GM19455 (cell line): ENCODE measurements around the gene FAM237A.
A peak's percentile ranks its signal among the peaks of the same experiment; 100 is the strongest.

ENCODE experiments used
- ATAC-seq: cut with Tn5 transposase; IDR thresholded peaks from one replicate; pipeline ENCODE4 v1.9.1; 2021; ENCODE audit not compliant: unreplicated experiment

The FAM237A gene

GRCh38 chr2:206688453-206688852, 46.2 kb downstream of the FAM237A start:
- no peak for ATAC-seq

GRCh38 chr2:206688990-206689389, 46.7 kb downstream of the FAM237A start:
- ATAC-seq, result no peak

GRCh38 chr2:206692971-206693370, 50.7 kb downstream of the FAM237A start:
- no peak for ATAC-seq

- peak; percentile 84 for ATAC-seq
These were observed 51.3 kb downstream of the FAM237A start for GRCh38 chr2:206693399-206694137.

- ATAC-seq, result no peak
These were observed 54.6 kb downstream of the FAM237A start for GRCh38 chr2:206696910-206697309.

- ATAC-seq, result no peak
These were observed 56.5 kb downstream of the FAM237A start for GRCh38 chr2:206698811-206699210.
